ENCODE results near the gene MOB3A.

- TF ChIP-seq CTCF (IDR thresholded peaks at IDR 0.05), result no peak
- TF ChIP-seq POLR2A (IDR thresholded peaks at IDR 0.05), result no peak
Observed at GRCh38 chr19:2049741-2050348, 46.3 kb downstream of the MOB3A start.
